Measurements from ENCODE around the gene AQP2.

Gene AQP2

DNA sequence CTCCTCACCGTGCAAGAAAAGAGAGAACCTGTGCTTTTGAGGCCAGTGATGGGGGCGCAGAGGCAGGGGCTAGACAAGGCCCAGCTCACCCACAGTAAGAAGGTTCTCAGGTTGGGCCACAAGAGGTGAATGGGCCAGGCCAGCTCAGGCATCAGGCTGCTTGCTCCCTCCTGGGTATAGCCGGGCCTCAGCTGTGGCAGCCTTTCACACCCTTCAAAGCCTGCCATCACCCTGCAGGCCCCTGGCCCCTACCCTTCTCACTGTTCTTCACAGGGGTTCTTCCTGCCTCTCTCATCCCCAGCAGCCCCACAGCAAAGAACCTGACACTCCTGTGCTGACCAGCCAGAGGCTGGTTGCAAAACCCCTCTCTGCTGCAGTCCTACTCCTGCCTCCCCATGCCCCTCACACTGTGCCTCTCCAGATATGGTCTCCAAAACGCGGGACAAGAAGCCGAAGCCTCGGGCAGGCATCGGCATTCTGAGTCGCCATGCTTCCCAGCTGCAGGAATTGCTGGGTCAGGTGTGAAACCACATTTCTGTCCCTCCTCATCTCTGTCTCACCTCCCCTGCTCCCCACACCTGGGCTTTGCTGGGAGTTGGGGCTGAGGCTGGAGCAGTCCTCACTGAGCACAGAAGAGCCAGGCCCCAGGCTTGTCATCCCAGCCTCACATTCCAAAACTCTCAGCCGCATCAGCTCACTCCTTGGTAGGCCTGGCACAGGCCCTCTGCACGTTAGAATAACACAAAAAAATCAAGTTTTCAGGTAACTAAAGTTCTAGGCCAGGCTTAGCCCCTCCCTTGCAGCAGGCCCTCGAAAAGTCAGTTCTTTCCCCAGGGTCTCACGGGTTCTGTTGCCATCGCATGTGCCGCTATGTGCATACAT is 40.0 kb upstream of the AQP2 start:
- peak overlapping the region in 1 of 2 donors; percentile 14 for H3K27ac Mint-ChIP-seq
- ATAC-seq (replicated peaks) (no peak), DNase-seq (no peak)
- H3K9me3 Mint-ChIP-seq, result no peaks in the 10 kb centered on the region
- peaks cover 0 to 2% of the 10 kb centered on the region in 2 donors for H3K4me1 Mint-ChIP-seq (ENCODE audit: low read depth in 2 of 2)
- H3K4me3 Mint-ChIP-seq, result no peak overlapping the region
- peaks cover 9 to 61% of the 10 kb centered on the region in 2 donors for H3K27me3 Mint-ChIP-seq
- no peaks in the 10 kb centered on the region for H3K36me3 Mint-ChIP-seq (ENCODE audit: insufficient read depth)

- H3K27ac Mint-ChIP-seq, result peak overlapping the region in 1 of 2 donors; percentile 14
Measured at GRCh38 chr12:49911213-49911605, 39.3 kb upstream of the AQP2 start.

DNA sequence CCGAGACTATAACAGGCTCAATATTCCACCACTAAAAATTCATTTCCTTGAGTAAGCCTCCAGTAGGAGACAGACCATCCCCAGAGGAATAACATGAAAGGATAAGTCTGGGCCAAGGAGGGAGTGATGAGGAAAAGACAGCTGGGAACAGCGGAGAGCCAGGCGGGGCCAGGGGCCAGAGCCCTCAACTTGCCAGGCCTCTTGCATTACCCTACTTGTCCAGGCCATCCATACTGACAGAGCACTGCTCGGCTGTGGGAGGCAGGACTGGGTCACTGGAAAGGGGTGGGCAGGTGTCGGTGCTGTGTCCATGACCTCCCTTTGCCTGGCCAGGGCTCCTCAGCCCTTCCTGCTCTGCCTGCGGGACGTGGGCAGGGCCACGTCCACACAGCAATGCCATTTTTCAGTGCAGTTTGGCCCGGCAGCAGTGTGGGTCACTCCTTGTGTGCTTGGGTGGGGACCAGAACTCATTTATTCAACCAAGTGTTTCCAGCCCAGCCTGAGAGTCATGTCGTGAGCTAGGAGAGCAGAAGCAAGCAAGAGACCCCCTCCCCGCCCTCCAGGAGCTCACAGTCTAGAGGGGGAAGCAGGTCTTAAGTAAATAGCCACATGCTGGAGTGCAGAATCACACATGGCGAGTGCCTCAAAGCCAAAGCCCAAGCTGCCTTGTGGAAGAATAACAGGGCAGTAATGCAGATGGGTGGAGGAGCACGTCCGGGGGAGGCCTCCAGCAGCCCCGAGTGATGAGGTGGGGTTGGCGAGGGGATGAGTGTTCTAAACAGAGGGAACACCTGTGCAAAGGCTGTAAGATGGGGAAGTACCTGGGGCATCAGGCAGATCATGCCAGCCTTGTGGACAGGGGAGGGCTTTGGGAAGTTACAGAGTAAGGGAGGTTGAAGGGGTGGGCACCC is 37.9 kb upstream of the AQP2 start:
- Mint-ChIP-seq H3K27me3 (peaks cover 15 to 54% of the 10 kb centered on the region in 2 donors), H3K4me3 (no peak overlapping the region), H3K4me1 (ENCODE audit: low read depth in 2 of 2) (no peaks in the 10 kb centered on the region), H3K9me3 (no peaks in the 10 kb centered on the region), H3K36me3 (ENCODE audit: insufficient read depth) (no peaks in the 10 kb centered on the region), H3K27ac (no peak overlapping the region)
- DNase-seq, result no peak
- no peak for ATAC-seq (replicated peaks)

More at GRCh38 chr12:49911213-49911605, 39.3 kb upstream of the AQP2 start:
- no peak for DNase-seq
- peaks cover 9 to 54% of the 10 kb centered on the region in 2 donors for H3K27me3 Mint-ChIP-seq
- H3K36me3 Mint-ChIP-seq (ENCODE audit: insufficient read depth), result no peaks in the 10 kb centered on the region
- no peak overlapping the region for H3K4me3 Mint-ChIP-seq
- no peaks in the 10 kb centered on the region for H3K9me3 Mint-ChIP-seq
- ATAC-seq (replicated peaks), result no peak
- no peaks in the 10 kb centered on the region for H3K4me1 Mint-ChIP-seq (ENCODE audit: low read depth in 2 of 2)

- ATAC-seq (replicated peaks) (no peak), DNase-seq (no peak)
- Mint-ChIP-seq H3K27ac (no peak overlapping the region), H3K27me3 (peaks cover 29 to 57% of the 10 kb centered on the region in 2 donors), H3K4me3 (no peak overlapping the region), H3K9me3 (no peaks in the 10 kb centered on the region), H3K4me1 (ENCODE audit: low read depth in 2 of 2) (no peaks in the 10 kb centered on the region), H3K36me3 (ENCODE audit: insufficient read depth) (no peaks in the 10 kb centered on the region)
Measured at GRCh38 chr12:49916129-49916919, 34.2 kb upstream of the AQP2 start.

GRCh38 chr12:49917166-49917787 is 33.3 kb upstream of the AQP2 start:
- Mint-ChIP-seq H3K4me3 (no peak overlapping the region), H3K36me3 (ENCODE audit: insufficient read depth) (no peaks in the 10 kb centered on the region), H3K27me3 (peaks cover 22 to 51% of the 10 kb centered on the region in 2 donors), H3K9me3 (no peaks in the 10 kb centered on the region), H3K27ac (no peak overlapping the region), H3K4me1 (ENCODE audit: low read depth in 2 of 2) (no peaks in the 10 kb centered on the region)
- ATAC-seq (replicated peaks), result no peak
- no peak for DNase-seq

DNA sequence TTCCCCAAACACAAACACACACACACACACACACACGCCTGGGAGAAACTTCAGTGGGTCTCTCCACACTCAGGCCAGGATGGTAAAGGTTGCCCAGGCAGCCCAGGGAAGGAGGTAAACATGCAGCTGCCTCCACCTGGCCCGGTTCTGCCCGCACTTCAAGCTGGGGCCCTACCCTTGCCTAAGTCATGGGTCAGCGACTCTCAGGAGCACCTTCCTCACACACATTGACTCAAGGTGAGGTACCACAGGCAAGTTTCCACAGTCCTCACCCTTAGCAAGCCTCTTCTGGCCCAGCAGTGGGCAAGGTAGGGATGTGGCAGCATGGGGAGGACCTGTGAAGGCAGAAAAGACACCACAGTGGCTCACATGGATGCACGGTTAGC is 32.8 kb upstream of the AQP2 start:
- DNase-seq (no peak), ATAC-seq (replicated peaks) (no peak)
- no peak overlapping the region for H3K4me3 Mint-ChIP-seq
- no peaks in the 10 kb centered on the region for H3K9me3 Mint-ChIP-seq
- H3K27me3 Mint-ChIP-seq, result peaks cover 20 to 51% of the 10 kb centered on the region in 2 donors
- H3K4me1 Mint-ChIP-seq (ENCODE audit: low read depth in 2 of 2), result no peaks in the 10 kb centered on the region
- no peaks in the 10 kb centered on the region for H3K36me3 Mint-ChIP-seq (ENCODE audit: insufficient read depth)
- H3K27ac Mint-ChIP-seq, result no peak overlapping the region

- H3K27me3 Mint-ChIP-seq, result peaks cover 20 to 53% of the 10 kb centered on the region in 2 donors
- no peaks in the 10 kb centered on the region for H3K4me1 Mint-ChIP-seq (ENCODE audit: low read depth in 2 of 2)
- DNase-seq, result no peak
- no peak for ATAC-seq (replicated peaks)
- H3K27ac Mint-ChIP-seq, result no peak overlapping the region
- no peaks in the 10 kb centered on the region for H3K36me3 Mint-ChIP-seq (ENCODE audit: insufficient read depth)
- H3K4me3 Mint-ChIP-seq, result no peak overlapping the region
- H3K9me3 Mint-ChIP-seq, result no peaks in the 10 kb centered on the region
Measured at GRCh38 chr12:49920241-49920914, 30.2 kb upstream of the AQP2 start.

DNA sequence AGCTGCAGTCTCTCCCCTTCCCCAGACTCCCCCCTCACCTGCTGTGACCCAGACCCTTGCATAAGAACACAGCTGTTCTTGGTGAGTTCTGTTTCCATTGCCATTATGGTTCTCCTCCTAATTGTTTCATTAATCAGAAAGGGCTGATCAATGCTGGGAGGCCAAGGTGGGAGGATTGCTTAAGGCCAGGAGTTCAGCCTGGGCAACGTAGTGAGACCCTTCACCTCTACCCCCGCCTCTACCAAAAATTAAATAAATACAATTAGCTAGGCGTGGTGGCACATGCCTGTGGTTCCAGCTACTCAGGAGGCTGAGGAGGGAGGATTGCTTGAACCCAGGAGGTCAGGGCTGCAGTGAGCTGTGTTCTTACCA is 29.6 kb upstream of the AQP2 start:
- H3K36me3 Mint-ChIP-seq (ENCODE audit: insufficient read depth), result no peaks in the 10 kb centered on the region
- H3K4me1 Mint-ChIP-seq (ENCODE audit: low read depth in 2 of 2), result no peaks in the 10 kb centered on the region
- DNase-seq, result no peak
- peaks cover 20 to 53% of the 10 kb centered on the region in 2 donors for H3K27me3 Mint-ChIP-seq
- no peaks in the 10 kb centered on the region for H3K9me3 Mint-ChIP-seq
- H3K4me3 Mint-ChIP-seq, result no peak overlapping the region
- no peak for ATAC-seq (replicated peaks)
- no peak overlapping the region for H3K27ac Mint-ChIP-seq

- ATAC-seq (replicated peaks), result no peak
- no peak for DNase-seq
- no peaks in the 10 kb centered on the region for H3K4me1 Mint-ChIP-seq (ENCODE audit: low read depth in 2 of 2)
- no peaks in the 10 kb centered on the region for H3K9me3 Mint-ChIP-seq
- H3K27ac Mint-ChIP-seq, result no peak overlapping the region
- no peak overlapping the region for H3K4me3 Mint-ChIP-seq
- peaks cover 20 to 53% of the 10 kb centered on the region in 2 donors for H3K27me3 Mint-ChIP-seq
- no peaks in the 10 kb centered on the region for H3K36me3 Mint-ChIP-seq (ENCODE audit: insufficient read depth)
Measured at GRCh38 chr12:49921299-49921698, 29.2 kb upstream of the AQP2 start.

GRCh38 chr12:49921936-49922335 is 28.6 kb upstream of the AQP2 start:
- Mint-ChIP-seq H3K27ac (no peak overlapping the region), H3K9me3 (no peaks in the 10 kb centered on the region), H3K27me3 (peaks cover 17 to 49% of the 10 kb centered on the region in 2 donors), H3K4me3 (no peak overlapping the region), H3K4me1 (ENCODE audit: low read depth in 2 of 2) (no peaks in the 10 kb centered on the region), H3K36me3 (ENCODE audit: insufficient read depth) (no peaks in the 10 kb centered on the region)
- no peak for DNase-seq
- no peak for ATAC-seq (replicated peaks)

GRCh38 chr12:49922349-49923034 is 28.0 kb upstream of the AQP2 start:
- Mint-ChIP-seq H3K4me3 (no peak overlapping the region), H3K4me1 (ENCODE audit: low read depth in 2 of 2) (no peaks in the 10 kb centered on the region), H3K36me3 (ENCODE audit: insufficient read depth) (no peaks in the 10 kb centered on the region), H3K27me3 (peaks cover 14 to 43% of the 10 kb centered on the region in 2 donors), H3K27ac (no peak overlapping the region), H3K9me3 (no peaks in the 10 kb centered on the region)
- DNase-seq (no peak), ATAC-seq (replicated peaks) (no peak)

GRCh38 chr12:49923035-49923644 is 27.4 kb upstream of the AQP2 start:
- Mint-ChIP-seq H3K36me3 (ENCODE audit: insufficient read depth) (no peaks in the 10 kb centered on the region), H3K27ac (no peak overlapping the region), H3K4me3 (no peak overlapping the region), H3K27me3 (peaks cover 14 to 37% of the 10 kb centered on the region in 2 donors), H3K4me1 (ENCODE audit: low read depth in 2 of 2) (no peaks in the 10 kb centered on the region), H3K9me3 (no peaks in the 10 kb centered on the region)
- ATAC-seq (replicated peaks), result no peak
- DNase-seq, result no peak

Measured in effector memory CD8-positive, alpha-beta T cell (primary cell).